ENCODE measurements around the gene PHLDB2.

GRCh38 chr3:111975131-111975530 lies 116.1 kb downstream of the PHLDB2 start:
- TF ChIP-seq CTCF (IDR thresholded peaks at IDR 0.05): no peak
- no peak for TF ChIP-seq POLR2A (IDR thresholded peaks at IDR 0.05)

Measured in heart left ventricle (tissue), 13 donors.